HG03196 (cell line): ENCODE measurements around the gene WBP1L.
"Not testable (repeated sequence)": the region's sequence is repeated elsewhere in the genome, so short reads cannot be mapped to it uniquely, and the experiment has no call there.

ENCODE experiments used
- ATAC-seq: cut with Tn5 transposase; IDR thresholded peaks from one replicate; pipeline ENCODE4 v1.9.1; 2021; ENCODE audit not compliant: unreplicated experiment

Gene WBP1L

DNA sequence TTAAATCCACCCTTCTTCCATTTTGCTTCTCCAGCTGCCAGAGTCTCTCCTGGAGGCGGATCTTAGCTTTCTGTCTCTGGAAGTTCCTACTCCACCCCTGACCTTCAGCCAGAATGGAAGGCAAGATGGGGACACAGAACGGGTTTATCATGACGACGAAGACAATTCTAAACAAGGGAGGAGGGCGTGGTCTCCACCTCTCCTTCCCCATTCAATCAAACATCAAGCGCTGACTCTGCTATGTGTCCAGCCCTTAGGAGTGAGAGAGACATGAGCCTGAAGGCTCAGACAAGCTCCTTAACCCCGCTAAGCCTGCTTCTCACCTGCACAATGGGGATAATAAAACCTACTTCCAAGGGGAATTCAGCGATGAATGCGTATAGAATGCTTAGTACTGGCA lies 90.4 kb downstream of the WBP1L start:
- no peak for ATAC-seq

DNA sequence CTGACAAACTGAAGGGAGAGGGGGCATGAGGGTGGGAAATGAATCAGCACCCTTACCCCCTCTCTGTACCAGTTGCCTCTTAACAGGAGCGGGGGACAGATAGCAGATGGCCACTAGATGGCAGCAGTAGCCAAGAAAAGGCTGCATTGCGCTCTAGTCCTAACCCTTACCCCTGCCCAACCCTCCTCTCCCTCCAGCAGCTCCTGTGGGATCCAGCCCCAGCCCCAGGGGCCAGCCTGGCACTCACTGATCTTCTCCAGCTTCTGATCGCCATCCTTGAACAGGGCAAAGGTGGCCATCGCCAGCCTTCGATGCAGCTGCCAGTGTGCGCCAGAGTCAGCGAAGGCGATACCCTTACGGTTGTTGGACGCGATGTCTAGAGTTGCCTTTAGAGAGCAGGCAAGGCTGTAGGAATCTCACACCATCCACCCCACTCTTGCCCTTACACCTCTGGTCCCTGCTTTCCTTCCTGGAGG lies 91.3 kb downstream of the WBP1L start:
- no peak for ATAC-seq

DNA sequence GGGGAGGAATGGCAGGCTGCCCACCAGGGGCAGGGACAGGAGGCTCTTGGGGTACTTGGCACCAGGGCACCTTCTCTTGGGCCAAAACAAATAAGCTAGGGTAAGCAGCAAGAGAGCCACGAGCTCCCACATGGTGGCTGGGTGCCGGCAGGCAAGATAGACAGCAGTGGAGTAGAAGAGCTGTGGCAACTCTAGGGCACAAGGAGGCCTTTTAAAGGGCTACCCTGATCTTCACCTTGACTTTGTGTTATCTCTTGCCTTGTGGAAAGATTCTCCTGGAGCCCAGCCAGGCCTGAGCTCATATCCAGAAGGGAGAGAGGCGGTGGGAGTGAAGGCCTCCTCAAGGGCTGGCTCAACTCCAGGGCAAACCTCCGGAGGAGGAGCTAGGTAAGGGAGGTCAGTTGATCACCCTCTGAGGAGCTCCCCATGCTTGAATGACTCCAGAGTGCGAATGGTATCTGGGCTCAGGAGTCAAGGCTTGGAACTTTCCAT lies 93.5 kb downstream of the WBP1L start, which contains the start of gene CYP17A1:
TSS of gene CYP17A1 (minus strand) at position 184 of the 492 bp plus-strand sequence. CDS start at position 132, 52 bp downstream.
- no peak for ATAC-seq

DNA sequence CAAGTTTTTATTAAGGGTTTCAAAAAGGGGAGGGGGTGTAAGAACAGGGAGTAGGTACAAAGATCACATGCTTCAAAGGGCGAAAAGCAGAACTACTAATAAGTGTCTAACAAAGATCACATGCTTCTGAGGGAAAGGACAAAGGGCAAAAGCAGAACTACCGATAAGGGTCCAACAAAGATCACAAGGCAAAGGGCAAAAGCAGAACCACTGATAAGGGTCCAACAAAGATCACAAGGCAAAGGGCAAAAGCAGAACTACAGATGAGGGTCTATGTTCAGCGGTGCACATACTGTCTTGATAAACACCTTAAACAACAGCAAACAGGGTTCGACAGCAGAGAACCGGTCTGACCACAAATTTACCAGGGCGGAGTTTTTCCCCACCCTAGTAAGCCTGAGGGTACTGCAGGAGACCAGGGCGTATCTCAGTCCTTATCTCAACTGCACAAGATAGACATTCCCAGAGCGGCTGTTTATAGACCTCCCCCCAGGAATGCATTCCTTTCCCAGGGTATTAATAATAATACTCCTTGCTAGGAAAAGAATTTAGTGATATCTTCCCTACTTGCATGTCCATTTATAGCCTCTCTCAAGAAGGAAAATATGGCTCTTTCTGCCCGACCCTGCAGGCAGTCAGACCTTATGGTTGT lies 94.7 kb downstream of the WBP1L start:
- ATAC-seq: not testable (repeated sequence)

DNA sequence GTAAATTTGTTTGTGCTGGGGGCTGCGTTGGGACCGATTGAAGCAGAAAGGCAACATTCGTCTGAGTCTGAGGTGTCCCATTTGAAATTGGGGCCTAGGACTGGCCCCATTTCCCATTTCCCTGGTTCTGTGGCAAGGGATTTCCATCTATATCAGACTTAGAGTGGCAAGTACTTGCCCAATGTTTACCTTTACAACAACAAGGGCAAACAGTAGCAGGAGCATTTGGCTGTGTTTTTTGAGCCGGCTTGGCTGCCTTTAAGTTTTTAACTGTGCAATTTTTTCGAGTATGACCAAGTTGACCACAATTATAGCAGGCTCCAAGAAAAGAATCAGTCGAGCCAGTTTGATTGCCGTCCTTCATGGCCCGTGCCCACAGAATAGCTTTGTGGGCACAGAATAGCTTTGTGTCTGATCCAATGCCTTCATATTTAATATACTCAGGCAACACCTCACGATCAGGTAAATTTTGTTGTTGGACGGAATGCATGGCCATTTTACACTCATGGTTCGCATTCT lies 98.1 kb downstream of the WBP1L start:
- no peak for ATAC-seq

DNA sequence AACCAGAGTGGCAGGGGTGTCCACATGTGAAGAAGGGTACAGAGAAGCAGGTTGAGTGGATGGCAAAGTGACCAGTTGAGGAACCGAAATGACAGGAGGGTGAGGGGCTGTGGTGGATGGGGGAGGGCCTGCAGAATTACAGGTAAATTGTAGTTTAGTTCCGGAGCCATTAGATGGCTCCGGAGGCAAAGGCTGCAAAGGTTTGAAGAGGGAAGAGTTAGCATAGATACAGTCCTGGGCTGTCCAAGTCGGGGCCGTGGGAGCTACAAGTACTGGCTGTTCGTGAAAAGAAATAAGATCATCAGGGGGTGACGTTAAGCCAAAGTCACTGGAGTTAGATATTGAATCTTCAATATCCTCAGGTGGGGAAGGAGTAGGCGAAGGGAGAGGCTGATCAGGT lies 99.4 kb downstream of the WBP1L start:
- ATAC-seq: not testable (repeated sequence)

DNA sequence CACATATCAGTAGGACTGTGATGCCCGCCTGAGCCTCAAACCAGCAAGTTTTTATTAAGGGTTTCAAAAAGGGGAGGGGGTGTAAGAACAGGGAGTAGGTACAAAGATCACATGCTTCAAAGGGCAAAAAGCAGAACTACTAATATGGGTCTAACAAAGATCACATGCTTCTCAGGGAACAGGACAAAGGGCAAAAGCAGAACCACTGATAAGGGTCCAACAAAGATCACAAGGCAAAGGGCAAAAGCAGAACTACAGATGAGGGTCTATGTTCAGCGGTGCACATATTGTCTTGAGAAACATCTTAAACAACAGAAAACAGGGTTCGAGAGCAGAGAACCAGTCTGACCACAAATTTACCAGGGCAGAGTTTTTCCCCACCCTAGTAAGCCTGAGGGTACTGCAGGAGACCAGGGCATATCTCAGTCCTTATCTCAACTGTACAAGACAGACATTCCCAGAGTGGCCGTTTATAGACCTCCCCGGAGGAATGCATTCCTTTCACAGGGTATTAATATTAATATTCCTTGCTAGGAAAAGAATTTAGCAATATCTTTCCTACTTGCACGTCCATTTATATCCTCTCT lies 100.5 kb downstream of the WBP1L start:
- ATAC-seq: not testable (repeated sequence)

DNA sequence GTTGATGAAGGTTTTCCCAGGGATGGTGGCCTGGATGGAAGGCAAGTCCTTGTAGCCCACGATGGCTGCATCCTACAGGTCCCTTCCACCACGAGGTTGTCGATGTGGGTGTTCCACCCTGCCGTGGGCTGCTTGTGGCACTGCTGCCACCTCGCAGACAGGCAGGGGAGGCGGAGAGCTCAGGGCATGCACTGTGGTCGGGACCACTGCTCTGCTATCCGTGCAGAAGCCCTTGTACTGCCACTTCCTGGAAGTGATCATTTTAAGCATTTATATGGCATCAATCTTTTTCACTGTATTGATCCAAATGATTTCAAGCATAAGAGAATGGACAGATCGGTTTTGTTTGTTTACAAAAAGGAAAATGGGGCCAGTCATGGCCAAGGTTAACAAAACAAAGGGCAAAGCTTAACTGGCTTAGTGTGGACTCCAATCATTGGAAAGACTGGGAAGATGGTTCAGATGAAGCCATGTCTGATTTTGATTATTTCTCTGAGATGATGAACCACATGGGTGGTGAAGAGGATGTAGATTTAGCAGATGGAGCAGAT lies 101.7 kb downstream of the WBP1L start:
- no peak for ATAC-seq

DNA sequence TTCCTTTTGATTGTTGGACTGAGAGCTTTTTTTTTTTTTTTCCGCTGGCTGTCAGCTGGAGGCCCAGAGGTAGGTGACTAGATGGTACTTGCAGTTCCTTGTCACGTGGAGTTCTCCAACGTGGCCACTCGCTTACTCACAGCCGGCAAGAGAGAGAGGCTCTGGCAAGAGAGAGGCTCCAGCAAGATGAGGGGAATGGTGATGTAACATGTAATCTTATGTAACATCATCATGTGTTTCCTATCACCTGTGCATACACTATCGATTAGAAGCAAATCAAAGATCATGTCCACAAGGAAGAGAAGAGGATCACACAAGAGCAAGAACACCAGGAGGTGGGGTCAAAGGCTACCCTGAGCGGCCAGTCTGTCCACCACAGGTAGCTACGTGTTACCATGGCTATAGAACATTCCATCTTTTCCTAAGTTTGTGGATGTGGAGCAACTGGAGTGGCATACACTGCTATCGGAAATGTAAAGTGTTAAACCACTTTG lies 106.3 kb downstream of the WBP1L start:
- no peak for ATAC-seq

DNA sequence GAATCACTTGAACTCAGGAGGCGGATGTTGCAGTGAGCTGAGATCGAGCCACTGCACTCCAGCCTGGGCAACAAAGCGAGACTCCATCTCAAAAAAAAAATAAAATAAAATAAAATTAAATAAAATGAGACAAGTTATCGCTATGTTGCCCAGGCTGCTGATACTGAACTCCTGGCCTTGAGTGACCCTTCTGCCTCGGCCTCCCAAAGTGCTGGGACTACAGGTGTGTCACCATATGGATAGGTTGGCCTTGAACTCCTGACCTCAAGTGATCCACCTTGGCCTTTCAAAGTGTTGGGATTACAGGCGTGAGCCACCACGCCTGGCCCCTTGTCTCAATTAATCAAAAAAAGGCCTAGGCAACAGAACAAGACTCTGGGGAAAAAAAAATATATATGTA lies 109.5 kb downstream of the WBP1L start:
- not testable (repeated sequence) for ATAC-seq

DNA sequence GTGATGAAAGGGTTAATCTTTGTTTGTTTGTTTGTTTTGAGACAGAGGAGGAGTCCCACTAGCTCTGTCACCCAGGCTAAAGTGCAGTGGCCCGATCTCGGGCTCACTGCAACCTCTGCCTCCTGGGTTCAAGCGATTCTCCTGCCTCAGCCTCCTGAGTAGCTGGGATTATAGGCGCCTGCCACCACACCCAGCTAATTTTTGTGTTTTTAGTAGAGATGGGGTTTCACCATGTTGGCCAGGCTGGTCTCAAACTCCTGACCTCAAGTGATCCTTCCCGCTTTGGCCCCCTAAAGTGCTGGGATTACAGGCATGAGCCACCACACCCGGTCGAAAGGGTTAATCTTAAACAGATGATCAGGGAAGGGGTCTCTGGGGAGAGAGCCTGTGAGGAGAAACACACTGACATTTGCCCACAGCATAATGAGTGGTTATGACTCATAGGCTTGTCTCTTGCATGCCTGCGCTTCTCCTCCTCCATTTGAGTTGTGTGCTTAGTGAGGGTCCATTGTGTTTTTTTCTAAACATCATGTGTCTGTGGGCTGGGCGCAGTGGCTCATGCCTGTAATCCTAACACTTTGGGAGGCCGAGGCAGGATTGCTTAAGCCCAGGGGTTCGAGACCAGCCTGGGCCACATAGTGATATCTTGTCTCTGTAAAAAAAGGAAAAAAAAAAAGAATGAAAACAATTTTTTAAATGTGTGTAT lies 112.1 kb downstream of the WBP1L start:
- not testable (repeated sequence) for ATAC-seq

DNA sequence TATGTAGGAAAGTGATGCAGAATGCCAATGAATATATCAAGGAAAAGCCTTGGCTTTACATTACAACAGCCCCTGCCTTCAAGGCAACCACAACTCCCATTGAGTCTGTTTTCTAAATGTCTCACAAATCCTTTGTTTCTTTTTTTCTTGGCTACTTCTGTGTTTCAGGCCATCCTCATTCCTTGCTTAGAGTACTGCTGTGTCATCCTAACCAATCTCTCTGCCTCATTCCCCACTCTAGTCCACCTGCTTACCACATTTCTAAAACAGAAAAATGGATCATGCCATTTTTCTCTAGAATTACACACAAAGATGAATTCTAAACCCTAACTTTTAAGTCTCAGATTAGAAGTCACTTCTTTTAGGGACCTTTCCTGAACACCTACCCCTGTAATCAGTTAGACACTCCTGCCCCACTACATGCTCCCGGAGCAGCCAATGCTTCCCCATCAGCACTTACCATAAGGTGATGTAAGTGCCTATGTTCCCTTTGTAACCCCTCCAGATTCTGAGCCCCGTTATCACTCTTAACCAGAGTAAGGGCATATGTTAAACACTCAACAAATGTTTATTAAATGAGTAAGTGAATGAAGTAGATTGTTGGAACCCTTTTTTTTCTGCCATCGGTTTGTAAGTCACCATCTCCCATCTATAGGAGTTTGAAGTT lies 113.1 kb downstream of the WBP1L start:
- ATAC-seq: no peak

DNA sequence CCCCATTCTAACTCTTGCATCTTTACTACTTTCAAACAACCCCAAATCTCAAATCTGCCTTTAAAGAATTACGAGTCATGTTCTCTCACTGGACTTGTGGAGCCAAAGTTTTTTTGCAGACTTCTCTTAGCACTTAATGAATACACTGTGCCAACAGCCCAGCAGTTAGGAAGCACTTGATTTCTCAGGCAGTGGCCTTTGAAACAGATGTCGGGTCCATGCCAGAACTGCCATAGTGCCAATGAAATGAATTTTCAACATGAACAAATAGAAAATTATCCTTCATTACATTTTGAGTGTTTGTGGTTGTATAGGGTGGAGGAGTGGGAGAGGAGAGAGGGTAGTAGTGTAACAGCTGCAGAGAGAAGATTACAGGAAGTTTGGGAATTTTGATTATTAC lies 116.2 kb downstream of the WBP1L start:
- no peak for ATAC-seq

DNA sequence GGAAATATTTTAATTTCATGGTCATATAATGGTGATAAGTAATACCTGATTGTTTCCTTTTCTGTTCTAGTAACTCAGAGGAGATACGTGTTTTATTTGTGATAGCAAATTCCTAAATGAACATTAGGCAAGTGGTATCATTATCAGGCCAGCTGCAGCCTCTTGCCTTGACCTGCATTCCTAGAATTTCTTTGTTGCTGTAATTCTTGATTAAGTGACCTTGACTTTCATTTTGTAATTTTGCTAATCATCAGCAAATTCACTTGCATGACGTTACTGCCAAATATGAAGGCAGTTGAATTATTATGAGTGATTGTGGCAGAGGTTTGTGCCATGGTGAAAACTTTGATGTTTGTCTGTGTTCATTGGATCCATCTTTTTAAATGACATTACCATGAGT lies 119.9 kb downstream of the WBP1L start:
- ATAC-seq: no peak

DNA sequence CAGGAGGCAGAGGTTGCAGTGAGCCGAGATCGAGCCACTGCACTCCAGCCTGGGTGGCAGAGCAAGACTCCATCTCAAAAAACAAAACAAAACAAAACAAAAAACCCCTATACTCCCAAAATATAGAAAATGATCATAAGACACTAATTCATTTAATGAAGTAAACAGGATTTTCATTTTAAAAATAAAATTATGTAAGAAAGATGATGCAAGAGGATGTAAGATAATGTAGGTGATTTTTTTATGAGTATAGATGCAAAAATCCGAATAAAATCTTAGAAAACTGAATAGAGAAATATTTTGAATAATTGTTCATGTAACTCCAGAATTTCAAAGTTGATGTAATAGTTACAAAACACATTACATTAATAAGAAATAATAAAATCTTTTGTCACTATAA lies 121.9 kb downstream of the WBP1L start:
- ATAC-seq: no peak
